ENCODE data around the gene FN1. TPM values are rescaled to one million over a fixed set of nuclear protein-coding genes. Genes with fewer than 3 reads are reported as not detected.

Gene FN1
- total RNA-seq, 2 donors from 2014 or later = 0.97 to 1.2 TPM

GRCh38 chr2:215379948-215380347 is 55.9 kb downstream of the FN1 start:
- H3K27me3 Mint-ChIP-seq = no peaks in the 10 kb centered on the region
- peaks cover under 1% of the 10 kb centered on the region for H3K36me3 Mint-ChIP-seq (ENCODE audit: low read depth)
- H3K4me3 Mint-ChIP-seq = no peak overlapping the region
- no peak for ATAC-seq (replicated peaks)
- no peaks in the 10 kb centered on the region for H3K4me1 Mint-ChIP-seq
- H3K9me3 Mint-ChIP-seq = no peaks in the 10 kb centered on the region
- no peak overlapping the region for H3K27ac Mint-ChIP-seq

- ATAC-seq (replicated peaks) = no peak
These were observed 56.8 kb downstream of the FN1 start for GRCh38 chr2:215379039-215379438.

DNA sequence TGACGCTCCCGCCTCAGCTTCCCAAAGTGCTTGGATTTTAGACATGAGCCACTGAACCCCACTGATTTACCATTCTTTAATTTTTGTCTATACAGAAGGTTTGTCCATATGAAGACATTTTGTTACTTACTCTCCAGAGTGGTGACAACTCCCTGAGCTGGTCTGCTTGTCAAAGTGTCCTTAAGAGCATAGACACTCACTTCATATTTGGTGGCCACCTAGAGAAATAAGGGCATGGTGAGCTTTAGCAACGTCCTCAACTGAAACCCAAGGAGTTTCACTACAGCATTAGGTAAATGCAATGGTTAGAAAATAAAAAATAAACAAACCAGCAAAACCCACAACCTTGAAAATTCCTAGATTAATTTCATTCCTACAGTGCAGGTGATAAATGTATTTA is 57.8 kb downstream of the FN1 start:
- peaks cover 12% of the 10 kb centered on the region for H3K36me3 Mint-ChIP-seq (ENCODE audit: low read depth)
- H3K27me3 Mint-ChIP-seq = no peaks in the 10 kb centered on the region
- H3K9me3 Mint-ChIP-seq = no peaks in the 10 kb centered on the region
- ATAC-seq (replicated peaks) = no peak
- H3K27ac Mint-ChIP-seq = no peak overlapping the region
- no peak overlapping the region for H3K4me3 Mint-ChIP-seq
- H3K4me1 Mint-ChIP-seq = no peaks in the 10 kb centered on the region

More at GRCh38 chr2:215379039-215379438, 56.8 kb downstream of the FN1 start:
- H3K36me3 Mint-ChIP-seq (ENCODE audit: low read depth) = peaks cover 10% of the 10 kb centered on the region
- no peaks in the 10 kb centered on the region for H3K27me3 Mint-ChIP-seq
- H3K4me3 Mint-ChIP-seq = no peak overlapping the region
- no peaks in the 10 kb centered on the region for H3K9me3 Mint-ChIP-seq
- no peak overlapping the region for H3K27ac Mint-ChIP-seq
- no peaks in the 10 kb centered on the region for H3K4me1 Mint-ChIP-seq

GRCh38 chr2:215377283-215377682 is 58.6 kb downstream of the FN1 start:
- Mint-ChIP-seq H3K4me1 (no peaks in the 10 kb centered on the region), H3K27me3 (no peaks in the 10 kb centered on the region), H3K4me3 (no peak overlapping the region), H3K9me3 (no peaks in the 10 kb centered on the region), H3K27ac (no peak overlapping the region), H3K36me3 (ENCODE audit: low read depth) (peaks cover 12% of the 10 kb centered on the region)
- no peak for ATAC-seq (replicated peaks)

DNA sequence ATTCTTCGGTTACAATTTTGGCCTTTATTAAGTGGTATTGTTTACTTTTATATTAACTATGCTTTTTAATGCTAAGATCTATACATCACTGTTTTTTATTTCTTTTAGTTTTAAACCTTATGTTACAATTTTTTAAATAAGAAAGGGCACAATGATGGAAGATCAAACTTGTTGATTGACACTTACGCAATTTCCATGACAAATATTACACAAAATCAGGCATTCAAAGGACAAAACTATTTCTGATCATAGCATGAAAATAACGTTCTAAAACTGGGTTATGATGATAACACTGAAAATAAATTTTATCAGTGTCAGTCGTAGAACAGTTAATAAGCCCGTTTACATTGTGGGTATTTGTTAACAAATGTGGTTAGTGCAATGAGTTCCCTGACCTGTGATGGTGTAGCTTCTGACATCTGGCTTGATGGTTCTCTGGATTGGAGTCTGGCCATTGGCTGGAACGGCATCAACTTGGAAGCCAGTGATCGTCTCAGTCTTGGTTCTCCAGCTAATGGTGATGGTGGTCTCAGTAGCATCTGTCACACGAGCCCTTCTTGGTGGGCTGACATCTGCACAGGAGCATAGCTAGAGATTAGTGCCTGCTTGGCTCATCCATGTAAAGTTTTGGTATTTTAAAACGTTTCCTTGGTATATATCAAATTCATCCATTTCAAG is 59.6 kb downstream of the FN1 start:
- Mint-ChIP-seq H3K27ac (no peak overlapping the region), H3K4me1 (no peaks in the 10 kb centered on the region), H3K36me3 (ENCODE audit: low read depth) (peaks cover 12% of the 10 kb centered on the region), H3K9me3 (no peaks in the 10 kb centered on the region), H3K4me3 (no peak overlapping the region), H3K27me3 (no peaks in the 10 kb centered on the region)
- ATAC-seq (replicated peaks) = no peak

DNA sequence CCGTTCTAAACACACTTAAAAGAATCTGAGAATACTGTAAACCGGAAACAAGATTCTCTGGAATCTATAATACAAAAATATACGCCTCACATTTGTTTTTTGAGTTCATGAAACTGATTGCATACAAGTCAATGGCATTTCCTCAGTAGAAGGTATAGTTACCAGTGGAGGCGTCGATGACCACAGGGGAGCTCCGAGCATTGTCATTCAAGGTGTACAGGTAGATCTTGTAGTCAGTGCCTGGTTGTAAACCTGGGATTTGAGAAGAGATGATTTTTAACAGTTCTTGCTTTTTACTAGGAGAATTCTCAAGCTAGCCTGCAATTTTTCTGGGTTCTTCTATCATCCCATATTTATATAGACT is 60.4 kb downstream of the FN1 start:
- Mint-ChIP-seq H3K27ac (no peak overlapping the region), H3K9me3 (no peaks in the 10 kb centered on the region), H3K36me3 (ENCODE audit: low read depth) (peaks cover 12% of the 10 kb centered on the region), H3K4me1 (no peaks in the 10 kb centered on the region), H3K4me3 (no peak overlapping the region), H3K27me3 (no peaks in the 10 kb centered on the region)
- ATAC-seq (replicated peaks) = no peak

- Mint-ChIP-seq H3K36me3 (ENCODE audit: low read depth) (peaks cover 12% of the 10 kb centered on the region), H3K27me3 (no peaks in the 10 kb centered on the region), H3K27ac (no peak overlapping the region), H3K4me3 (no peak overlapping the region), H3K9me3 (no peaks in the 10 kb centered on the region), H3K4me1 (no peaks in the 10 kb centered on the region)
- no peak for ATAC-seq (replicated peaks)
These were observed 61.0 kb downstream of the FN1 start for GRCh38 chr2:215374642-215375466.

DNA sequence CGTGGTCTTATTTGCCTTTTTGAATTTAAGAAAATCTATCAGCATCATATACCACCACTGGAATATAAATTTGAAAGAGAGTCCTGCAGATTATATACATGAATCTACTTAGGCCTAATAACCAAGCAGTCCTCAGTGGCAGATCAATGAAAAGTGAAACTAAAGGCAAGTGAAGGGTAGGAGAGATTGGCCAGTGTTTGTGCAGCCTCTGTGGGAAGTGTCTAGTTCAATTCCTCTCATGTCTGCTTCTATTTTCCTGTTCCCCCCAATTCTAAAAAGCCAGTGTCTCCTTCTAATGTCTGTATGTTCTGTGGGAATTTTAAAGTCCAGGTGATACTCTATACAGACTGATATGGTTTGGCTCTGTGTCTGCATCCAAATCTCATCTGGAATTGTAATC is 61.9 kb downstream of the FN1 start:
- no peaks in the 10 kb centered on the region for H3K4me1 Mint-ChIP-seq
- H3K9me3 Mint-ChIP-seq = no peaks in the 10 kb centered on the region
- no peaks in the 10 kb centered on the region for H3K27me3 Mint-ChIP-seq
- H3K36me3 Mint-ChIP-seq (ENCODE audit: low read depth) = peaks cover 12% of the 10 kb centered on the region
- no peak overlapping the region for H3K4me3 Mint-ChIP-seq
- no peak for ATAC-seq (replicated peaks)
- H3K27ac Mint-ChIP-seq = no peak overlapping the region

GRCh38 chr2:215372968-215373649 is 62.8 kb downstream of the FN1 start:
- H3K36me3 Mint-ChIP-seq (ENCODE audit: low read depth) = peaks cover 12% of the 10 kb centered on the region
- no peaks in the 10 kb centered on the region for H3K27me3 Mint-ChIP-seq
- ATAC-seq (replicated peaks) = no peak
- no peak overlapping the region for H3K27ac Mint-ChIP-seq
- no peak overlapping the region for H3K4me3 Mint-ChIP-seq
- H3K4me1 Mint-ChIP-seq = no peaks in the 10 kb centered on the region
- H3K9me3 Mint-ChIP-seq = no peaks in the 10 kb centered on the region

DNA sequence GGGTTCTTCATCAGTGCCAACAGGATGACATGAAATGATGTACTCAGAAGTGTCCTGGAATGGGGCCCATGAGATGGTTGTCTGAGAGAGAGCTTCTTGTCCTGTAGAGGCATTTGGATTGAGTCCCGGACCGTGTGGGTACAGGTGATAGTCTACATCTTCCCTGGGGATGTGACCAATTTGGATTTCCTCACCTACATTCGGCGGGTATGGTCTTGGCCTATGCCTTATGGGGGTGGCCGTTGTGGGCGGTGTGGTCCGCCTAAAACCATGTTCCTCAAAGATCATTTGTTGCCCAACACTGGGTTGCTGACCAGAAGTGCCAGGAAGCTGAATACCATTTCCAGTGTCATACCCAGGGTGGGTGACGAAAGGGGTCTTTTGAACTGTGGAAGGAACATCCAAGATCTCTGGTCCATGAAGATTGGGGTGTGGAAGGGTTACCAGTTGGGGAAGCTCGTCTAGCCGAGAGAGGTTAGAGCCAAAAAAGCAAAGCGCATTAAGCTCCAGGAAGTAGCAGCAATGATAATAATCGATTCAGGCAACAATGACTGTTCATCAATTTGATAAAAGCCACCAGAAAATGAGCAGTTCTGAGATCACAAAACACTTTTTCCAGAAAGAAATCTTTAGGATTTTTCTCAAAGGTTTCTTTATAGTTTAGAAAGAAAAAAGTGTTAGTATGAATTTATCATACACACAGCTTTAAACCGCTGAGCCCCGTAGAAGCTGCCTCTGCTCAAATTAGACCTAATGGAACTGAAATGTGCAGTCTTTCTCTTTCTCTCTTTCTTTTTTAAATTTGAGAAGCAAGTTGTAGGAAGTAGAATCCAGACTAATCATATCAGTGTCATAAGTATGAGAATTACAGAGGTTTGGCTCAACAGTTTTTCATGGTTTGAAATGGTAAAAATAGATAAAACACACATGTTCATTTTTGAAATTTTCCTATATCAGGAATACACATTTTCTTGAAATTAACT is 63.7 kb downstream of the FN1 start:
- Mint-ChIP-seq H3K27ac (no peak overlapping the region), H3K4me3 (no peak overlapping the region), H3K27me3 (no peaks in the 10 kb centered on the region), H3K9me3 (no peaks in the 10 kb centered on the region), H3K4me1 (no peaks in the 10 kb centered on the region), H3K36me3 (ENCODE audit: low read depth) (peaks cover 17% of the 10 kb centered on the region)
- ATAC-seq (replicated peaks) = no peak

DNA sequence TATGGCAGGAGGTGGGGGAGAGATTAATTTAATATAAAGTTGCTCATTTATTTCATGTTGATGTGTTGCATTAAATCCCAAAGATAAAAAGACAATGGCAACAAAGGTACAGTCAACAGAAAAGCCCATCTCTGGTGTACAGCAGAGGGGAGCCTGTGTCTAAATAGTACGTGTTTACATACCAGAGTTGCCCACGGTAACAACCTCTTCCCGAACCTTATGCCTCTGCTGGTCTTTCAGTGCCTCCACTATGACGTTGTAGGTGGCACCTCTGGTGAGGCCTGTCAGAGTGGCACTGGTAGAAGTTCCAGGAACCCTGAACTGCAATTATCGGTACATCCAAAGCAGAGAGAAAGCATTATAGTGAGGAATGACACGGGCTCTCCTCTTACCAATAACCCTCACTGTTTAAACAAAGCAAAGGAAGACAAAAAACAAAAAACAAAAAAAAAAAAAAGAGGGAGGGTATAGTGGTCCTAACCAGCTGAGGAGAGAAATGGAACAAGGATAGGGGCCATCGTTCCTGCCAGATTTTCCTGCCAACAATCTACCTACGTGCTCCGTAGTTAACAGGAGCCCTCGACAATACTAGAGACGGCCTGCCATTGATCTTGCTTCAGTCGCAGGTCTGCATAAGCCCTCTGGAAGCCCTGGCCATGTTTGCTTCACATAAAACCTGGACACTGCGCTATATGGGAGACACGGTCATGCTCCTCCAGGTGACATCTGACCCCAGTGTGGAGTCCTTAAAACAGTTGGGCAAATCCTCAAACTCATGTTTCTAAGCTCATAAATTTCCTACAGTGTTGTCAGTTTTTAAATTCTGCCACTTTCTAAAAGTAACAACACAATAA is 65.5 kb downstream of the FN1 start:
- Mint-ChIP-seq H3K36me3 (ENCODE audit: low read depth) (peaks cover 28% of the 10 kb centered on the region), H3K4me1 (no peaks in the 10 kb centered on the region), H3K9me3 (no peaks in the 10 kb centered on the region), H3K27ac (no peak overlapping the region), H3K4me3 (no peak overlapping the region), H3K27me3 (no peaks in the 10 kb centered on the region)
- no peak for ATAC-seq (replicated peaks)

- ATAC-seq (replicated peaks) = no peak
- H3K4me1 Mint-ChIP-seq = no peaks in the 10 kb centered on the region
- H3K9me3 Mint-ChIP-seq = no peaks in the 10 kb centered on the region
- H3K27me3 Mint-ChIP-seq = no peaks in the 10 kb centered on the region
- peaks cover 28% of the 10 kb centered on the region for H3K36me3 Mint-ChIP-seq (ENCODE audit: low read depth)
- no peak overlapping the region for H3K4me3 Mint-ChIP-seq
- H3K27ac Mint-ChIP-seq = no peak overlapping the region
These were observed 66.6 kb downstream of the FN1 start for GRCh38 chr2:215369181-215369760.

DNA sequence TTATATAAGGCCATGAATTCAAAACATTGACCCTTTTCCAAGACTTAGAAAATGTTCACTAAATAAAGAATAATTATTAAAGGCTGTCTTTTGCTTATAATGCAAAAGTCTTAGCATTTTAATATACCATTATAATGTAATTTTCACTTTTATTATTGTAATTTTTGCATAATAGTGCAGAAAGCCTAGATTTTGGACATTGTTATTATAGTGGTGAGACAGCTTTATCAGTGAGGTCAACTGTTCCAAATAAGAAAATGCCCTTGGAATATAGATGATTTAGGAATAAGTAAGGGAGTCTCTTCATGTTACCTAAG is 67.4 kb downstream of the FN1 start:
- Mint-ChIP-seq H3K4me3 (no peak overlapping the region), H3K36me3 (ENCODE audit: low read depth) (peaks cover 32% of the 10 kb centered on the region), H3K9me3 (no peaks in the 10 kb centered on the region), H3K27me3 (no peaks in the 10 kb centered on the region), H3K4me1 (no peaks in the 10 kb centered on the region), H3K27ac (no peak overlapping the region)
- no peak for ATAC-seq (replicated peaks)
